OCI-LY3 (cell line): ENCODE measurements around the gene ATP7A.
"Not testable (repeated sequence)": the region's sequence is repeated elsewhere in the genome, so short reads cannot be mapped to it uniquely, and the experiment has no call there.

ENCODE experiments used
- CTCF ChIP-seq: fragments of 200-600, 300-600 bp; sonication (generic); IDR thresholded peaks from 2 replicates; pipeline ENCODE4 v1.5.1; 2014; ENCODE audit warnings: antibody characterized with exemption, low read length, low read depth
- EZH2phosphoT487 ChIP-seq: fragments of 200-600 bp; shearing (Covaris generic); IDR thresholded peaks from 2 replicates; pipeline ENCODE4 v1.6.1; 2018; ENCODE audit warnings: antibody characterized with exemption, mixed run types, low read depth

- not testable (repeated sequence) for TF ChIP-seq EZH2phosphoT487, CTCF
Measured at GRCh38 chrX:77945031-77945430, 34.5 kb downstream of the ATP7A start.
